GM21360 (cell line): ENCODE data around the gene OVCH1.
A peak's percentile ranks its signal among the peaks of the same experiment; 100 is the strongest.
"Not testable (repeated sequence)": the region's sequence is repeated elsewhere in the genome, so short reads cannot be mapped to it uniquely, and the experiment has no call there.

ENCODE experiments used
- ATAC-seq: cut with Tn5 transposase; IDR thresholded peaks from one replicate; pipeline ENCODE4 v1.9.1; 2021; ENCODE audit warnings: mild to moderate bottlenecking, moderate library complexity; ENCODE audit not compliant: unreplicated experiment

The OVCH1 gene

DNA sequence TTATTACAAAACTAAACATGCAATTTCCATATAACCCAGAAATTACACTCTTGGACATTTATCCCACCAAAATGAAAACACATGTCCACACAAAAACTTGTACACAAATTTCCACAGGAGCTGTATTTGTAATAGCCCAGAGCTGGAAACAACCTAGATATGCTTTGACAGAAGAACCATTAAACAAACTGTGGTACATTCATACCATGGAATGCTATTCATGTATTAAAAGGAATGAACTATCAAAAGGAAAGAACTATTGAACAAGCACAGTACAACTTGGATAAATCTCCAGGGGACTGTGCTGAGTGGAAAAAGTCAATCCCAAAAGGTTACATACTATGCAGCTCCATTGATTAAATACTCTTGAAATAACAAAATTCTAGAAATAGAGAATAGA lies 80.7 kb downstream of the OVCH1 start:
- no peak for ATAC-seq

DNA sequence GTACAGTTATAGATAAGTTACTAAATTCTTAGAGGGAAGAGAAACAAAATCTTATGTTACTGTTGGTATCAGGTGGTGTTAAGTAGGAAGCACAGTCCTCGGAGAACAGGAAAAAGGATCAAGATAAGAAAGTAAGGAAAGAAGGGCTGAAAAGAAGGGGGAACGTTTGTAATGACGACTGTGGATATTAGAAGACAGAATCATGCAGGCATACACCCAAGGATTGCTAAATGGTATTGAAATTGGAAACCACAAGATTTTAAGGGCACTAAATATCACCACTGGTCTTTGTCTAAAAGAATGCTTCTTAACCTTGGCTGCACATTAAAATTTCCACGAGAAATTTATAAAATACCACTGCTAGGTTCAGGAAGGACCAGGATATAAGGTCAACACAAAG lies 82.4 kb downstream of the OVCH1 start:
- no peak for ATAC-seq

DNA sequence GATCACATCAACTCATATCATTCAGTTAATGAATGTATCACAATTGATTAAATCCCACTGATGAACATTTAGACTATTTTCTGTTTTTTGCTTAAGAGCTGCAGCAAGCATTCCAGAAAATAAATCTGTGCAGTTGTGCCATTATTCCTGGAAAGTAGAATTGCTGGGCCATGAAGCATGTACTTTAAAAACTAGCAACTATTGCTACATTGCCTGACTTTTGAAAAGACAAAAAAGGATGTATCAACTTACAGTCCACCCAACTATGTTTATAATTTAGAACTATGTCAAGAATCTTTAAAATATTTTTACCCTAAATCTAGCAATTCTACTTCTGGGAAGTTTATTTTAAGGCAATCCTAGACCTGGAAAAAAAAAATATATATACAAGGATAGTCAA lies 83.1 kb downstream of the OVCH1 start:
- ATAC-seq: no peak

DNA sequence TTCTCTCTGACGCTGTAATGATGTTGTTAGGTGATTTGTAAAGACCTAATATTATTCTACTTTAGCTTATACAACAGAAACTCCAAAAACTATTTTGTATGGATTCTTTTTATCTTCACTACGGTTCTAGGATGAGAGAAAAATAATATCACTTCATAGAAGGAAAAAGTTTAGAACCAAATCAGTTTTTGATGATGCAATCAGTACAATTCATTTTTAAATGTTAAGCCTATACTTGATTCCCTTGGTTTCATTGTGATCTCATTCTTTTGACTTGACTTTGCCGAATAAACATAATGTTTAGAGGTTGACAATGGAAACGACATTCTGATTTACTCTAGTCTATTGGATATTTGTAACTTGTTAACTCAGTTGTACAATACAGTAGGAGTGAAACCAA lies 91.9 kb downstream of the OVCH1 start:
- ATAC-seq: no peak

DNA sequence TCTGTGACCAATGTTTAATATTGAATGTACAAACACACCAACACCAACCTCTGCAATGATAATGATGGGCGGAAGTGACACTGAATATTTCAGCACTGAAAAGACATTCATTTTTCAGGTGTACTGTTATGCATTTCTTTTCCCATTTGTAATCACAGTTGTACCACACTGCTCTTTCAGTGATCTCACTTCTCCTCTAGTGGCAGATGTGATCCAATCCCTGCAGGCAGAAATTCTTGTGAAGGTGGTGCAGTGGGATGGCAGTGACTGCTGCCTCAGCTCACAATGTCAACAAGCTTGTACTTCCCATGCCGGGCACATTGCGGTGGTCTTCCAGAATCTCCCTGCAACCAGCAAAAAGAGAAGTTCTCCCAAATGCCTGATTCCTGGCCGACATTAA lies 93.5 kb downstream of the OVCH1 start:
- no peak for ATAC-seq

DNA sequence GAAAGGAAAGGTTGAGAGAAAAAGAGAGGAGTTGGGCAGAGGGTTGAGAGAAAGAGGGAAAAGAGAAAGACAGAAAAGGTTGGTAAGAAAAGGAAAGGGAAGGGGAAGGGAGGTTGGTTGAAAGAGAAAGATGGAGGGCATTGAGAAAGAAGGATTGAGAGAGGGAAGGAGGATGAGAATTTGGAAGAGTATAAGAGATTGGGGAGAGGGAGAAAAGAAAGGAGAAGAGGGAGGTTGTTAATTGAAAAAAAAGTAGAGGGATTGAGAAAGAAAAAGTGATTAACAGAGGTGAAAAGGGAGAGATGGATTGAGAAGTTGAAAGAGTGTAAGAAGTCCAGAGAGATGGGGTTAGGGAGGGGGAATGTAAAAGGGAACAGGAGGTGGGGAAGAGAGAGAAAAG lies 95.0 kb downstream of the OVCH1 start:
- ATAC-seq: no peak

DNA sequence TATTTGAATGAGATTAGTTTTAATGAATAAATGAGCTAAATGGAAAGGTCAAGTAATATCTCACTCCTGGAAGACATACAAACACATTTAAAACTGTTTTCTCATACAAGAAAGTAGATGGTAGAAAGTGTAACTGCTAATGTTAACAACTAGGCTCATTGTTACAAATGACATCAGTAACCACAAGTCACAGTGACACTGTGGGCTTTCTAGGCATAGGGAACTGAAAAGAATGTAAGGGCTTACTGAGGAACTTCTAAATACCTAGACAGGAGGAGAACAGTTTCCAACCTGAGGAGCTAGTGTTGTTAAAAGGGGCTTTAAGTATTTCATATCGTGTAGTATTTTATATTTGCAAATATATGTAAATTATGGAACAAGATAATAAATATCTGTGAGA lies 99.0 kb downstream of the OVCH1 start:
- ATAC-seq: peak; percentile 81

DNA sequence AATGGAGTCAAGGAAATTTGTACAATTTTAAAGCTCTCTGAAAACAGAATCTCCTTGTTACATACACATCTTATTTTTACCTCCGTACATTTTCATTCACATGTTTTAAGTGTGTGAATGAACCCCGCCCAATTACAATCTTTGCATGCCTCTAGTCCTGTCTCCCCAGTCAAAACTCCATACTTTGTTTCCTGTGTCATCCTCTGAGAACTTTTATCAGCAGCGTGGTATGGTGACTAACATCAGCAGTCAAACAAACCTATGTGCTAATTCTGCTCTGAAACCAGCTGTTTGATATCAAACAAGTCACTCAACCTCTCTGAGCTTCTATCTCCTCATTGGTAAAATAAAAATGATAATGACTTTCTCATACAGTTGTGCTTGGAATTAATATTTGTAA lies 100.7 kb downstream of the OVCH1 start:
- ATAC-seq: no peak

DNA sequence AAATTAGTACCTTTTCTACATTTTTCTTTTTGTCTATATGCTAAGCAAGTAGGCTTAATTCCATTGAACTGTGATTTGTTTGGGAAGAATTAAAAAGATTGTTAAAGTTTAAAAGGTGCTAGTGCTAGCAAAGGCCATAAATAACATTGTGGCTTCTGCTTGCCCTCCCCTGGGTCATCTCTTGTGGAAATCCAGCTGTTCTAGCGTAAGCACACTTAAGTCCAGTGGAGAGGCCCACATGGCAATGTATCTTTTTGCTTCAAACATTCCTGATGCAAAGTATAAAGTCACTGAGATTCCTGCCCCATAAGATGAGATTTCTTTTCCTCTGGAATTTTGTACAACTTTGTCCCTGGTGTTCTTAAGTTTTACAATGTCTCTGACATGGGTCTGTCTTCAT lies 102.1 kb downstream of the OVCH1 start:
- ATAC-seq: no peak

DNA sequence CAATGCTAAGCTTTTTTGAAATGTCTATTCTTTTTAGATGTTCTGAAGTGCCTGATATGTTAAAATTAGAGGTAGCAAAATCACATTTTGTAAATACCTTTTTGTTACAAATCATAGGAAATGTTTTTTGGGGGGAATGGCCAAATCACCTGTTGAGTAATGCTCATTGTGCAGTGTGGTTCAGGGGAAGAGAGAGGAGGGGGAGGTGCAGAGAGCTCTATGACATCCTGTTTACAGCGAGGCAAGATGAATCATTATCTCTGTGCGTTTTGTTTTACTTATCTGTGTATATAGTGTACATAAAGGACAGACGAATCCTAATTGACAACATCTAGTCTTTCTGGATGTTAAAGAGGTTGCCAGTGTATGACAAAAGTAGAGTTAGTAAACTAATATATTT lies 107.1 kb downstream of the OVCH1 start:
- not testable (repeated sequence) for ATAC-seq

DNA sequence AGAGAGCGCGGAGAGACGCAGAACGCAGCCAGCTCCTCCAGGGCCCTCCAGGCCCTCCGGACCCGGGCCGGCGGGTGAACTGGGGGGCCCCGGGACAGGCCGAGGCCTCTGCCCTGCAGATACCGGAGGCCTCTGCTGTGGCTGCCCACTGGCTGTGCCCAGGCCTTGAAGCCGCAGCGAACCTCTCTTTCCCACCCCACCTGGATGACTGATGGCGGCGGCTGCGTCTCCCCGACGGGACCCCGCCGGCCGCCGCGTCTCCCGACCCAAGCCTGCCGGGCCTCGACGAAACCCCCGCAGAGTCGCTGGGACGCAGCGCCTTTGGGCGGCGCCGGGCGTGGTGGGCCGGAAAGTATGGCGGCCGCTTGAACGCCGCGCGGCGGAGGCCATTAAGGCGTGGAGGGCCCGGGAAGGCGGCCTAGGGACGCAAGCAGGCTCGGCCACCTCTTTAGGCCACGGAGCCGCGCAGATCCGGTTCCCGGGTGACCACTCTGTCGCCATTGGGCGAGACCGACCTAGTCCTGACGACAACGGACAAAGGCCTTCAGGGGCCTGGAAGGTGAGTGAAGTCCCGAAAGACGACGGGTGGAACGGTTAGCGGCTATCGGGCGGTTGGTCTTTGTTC lies 108.1 kb downstream of the OVCH1 start:
- ATAC-seq: no peak

DNA sequence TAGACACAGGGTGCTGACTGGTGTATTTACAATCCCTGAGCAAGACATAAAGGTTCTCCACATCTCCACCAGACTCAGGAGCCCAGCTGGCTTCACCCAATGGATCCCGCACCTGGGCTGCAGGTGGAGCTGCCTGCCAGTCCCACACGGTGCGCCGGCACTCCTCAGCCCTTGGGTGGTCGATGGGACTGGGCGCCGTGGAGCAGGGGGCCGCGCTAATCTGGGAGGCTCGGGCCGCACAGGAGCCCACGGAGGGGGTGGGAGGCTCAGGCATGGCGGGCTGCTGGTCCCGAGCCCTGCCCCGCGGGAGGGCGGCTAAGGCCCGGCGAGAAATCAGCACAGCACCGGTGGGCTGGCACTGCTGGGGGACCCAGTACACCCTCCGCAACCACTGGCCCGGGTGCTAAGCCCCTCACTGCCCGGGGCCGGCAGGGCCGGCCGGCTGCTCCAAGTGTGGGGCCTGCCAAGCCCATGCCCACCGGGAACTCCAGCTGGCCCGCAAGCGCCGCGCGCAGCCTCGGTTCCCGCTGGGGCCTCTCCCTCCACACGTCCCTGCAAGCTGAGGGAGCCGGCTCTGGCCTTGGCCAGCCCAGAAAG lies 111.3 kb downstream of the OVCH1 start:
- not testable (repeated sequence) for ATAC-seq

DNA sequence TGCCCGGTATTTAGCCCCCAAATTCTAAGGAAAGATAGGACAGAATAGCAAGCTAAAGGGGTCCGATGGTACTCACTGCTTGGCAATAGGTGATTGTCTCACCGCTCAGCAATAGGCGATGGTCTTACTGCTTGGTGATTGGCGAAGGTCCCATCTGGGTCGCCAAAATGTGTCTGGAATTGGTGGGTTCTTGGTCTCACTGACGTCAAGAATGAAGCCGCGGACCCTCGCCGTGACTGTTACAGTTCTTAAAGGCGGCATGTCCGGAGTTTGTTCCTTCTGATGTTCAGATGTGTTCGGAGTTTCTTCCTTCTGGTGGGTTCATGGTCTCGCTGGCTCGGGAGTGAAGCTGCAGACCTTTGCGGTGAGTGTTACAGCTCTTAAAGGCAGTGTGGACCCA lies 112.3 kb downstream of the OVCH1 start:
- not testable (repeated sequence) for ATAC-seq

DNA sequence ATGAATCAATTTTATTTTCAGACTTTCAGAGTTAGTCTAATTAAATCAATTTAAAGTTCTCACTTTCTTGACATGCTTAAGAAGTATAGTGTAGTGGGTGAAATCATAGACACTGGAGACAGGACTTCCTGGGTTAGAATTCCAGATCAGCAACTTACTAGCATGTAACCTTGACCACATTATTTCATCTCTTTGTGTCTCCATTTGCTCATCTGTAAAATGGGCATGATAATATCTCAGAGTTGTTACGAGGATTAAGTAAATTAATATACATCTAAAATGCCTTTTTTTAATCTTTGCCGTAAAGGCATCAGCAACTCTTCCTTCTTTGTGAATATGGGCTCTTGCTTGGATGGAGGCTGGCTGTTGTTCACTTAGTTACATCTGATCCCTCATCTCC lies 115.2 kb downstream of the OVCH1 start:
- ATAC-seq: no peak

DNA sequence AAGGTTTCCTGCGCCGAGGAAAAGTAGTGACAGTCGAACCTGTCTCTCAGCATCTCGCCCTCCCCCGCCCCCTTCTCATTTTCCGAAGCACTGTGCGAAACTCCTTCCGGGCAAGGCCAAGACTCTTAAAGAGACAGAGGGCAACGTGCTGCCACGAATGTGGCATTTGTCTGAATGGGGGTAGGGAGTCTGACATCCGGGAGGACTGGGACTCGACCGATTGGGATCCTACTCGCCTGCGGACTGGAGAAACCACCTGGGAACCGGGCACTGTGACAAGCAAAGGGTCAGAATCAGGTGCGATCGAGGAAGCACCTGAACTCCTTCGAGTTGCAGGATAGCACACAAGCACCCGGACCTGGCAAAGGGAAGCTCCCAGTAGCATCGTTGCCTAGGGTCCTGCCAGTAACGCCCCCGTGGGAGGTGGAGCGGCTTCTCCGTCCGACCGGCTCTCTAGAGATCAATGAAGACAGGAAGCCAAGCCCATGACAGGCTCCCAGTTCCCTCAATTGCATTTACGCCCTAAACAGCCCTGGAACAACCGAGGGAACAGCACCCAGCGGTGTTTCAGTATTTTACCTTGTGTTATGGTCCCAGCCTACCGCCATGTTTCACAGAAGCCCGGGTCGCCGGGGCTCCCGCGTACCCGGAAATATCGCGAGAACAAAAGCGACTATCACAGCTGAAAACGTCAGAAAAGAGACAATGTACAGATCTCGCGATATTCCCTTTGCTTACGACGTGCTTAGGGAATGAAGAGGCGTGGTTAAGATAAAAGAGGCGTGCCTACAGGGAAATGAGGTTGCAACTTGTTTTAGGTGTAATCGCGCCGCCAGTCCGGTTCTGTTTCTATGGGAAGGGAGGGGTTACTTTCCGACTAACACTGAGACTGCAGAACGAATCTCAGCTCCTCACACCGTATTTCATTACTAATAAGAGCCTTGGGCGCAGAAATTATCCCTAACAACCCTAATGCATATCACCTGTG lies 116.7 kb downstream of the OVCH1 start, which contains the start of gene ERGIC2:
TSS of gene ERGIC2 (minus strand) at position 637 of the 988 bp plus-strand sequence. CDS start 9,539 bp downstream, outside the sequence.
- ATAC-seq: peak; percentile 96
